SK-N-SH (cell line): ENCODE results near the gene TDP1.

Source experiments
- CTCF ChIP-seq: fragments of 200-600 bp; sonication (generic); IDR thresholded peaks from 2 replicates; pipeline ENCODE4 v1.6.1; 2017; ENCODE audit warnings: antibody characterized with exemption, mild to moderate bottlenecking, moderate library complexity
- EP300 ChIP-seq, 2 experiments: IDR thresholded peaks; 2 replicates each; pipeline versions ENCODE4 v1.4.0 to v1.6.1; 2012; ENCODE audit warnings: borderline replicate concordance in 1 of 2, low read depth in 1 of 2, low read length in 1 of 2
- MAX ChIP-seq: IDR thresholded peaks from 2 replicates; pipeline ENCODE4 v1.4.0; 2012; ENCODE audit warnings: low read depth
- RAD21 ChIP-seq: IDR thresholded peaks from 2 replicates; pipeline ENCODE4 v1.6.1; 2012; ENCODE audit warnings: mild to moderate bottlenecking, low read length

DNA sequence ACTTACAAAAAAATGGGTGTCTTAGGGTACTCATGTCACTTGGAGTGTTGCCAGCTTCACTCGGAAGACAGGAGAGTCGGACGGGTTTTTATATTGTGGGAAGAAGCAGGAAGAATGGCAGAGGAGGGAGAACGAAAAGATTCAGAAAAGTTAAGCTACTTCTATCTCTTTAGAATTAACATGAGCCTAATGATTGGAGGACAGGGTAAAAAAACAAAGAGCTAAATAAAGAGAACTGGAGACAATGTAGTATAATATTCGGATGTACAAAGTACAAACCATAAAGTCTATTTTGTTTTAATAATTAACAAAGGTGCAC, 45.1 kb upstream of the TDP1 start:
- TF ChIP-seq CTCF (no peak), EP300 (IDR thresholded peaks at IDR 0.05; ENCODE audit: borderline replicate concordance in 1 of 2, low read depth in 1 of 2, low read length in 1 of 2) (no peak), RAD21 (no peak), MAX (no peak)
